ENCODE results near the gene RPH3AL.

GRCh38 chr17:194828-195602 is 157.6 kb downstream of the RPH3AL start:
- TF ChIP-seq CTCF (conservative IDR thresholded peaks at IDR 0.05) (no peak), EZH2 (IDR thresholded peaks at IDR 0.05; ENCODE audit: low read depth) (no peak)
